Osteoblast (primary cell): Measurements from ENCODE around the gene LRP1B. TPM values are rescaled to one million over a fixed set of nuclear protein-coding genes. Genes with fewer than 3 reads are reported as not detected.

Experiments
- DNase-seq: peaks from one replicate; pipeline ENCODE4 v3.0.0; 2011; ENCODE audit warnings: low spot score, mixed read lengths; ENCODE audit not compliant: insufficient read length; ENCODE audit errors: missing footprints
- H2AFZ ChIP-seq: 2 replicates; pipeline ENCODE4 v1.6.0; 2011; ENCODE audit warnings: mild to moderate bottlenecking, low read length
- H3K27ac ChIP-seq: 2 replicates; pipeline ENCODE4 v1.5.1; 2011; ENCODE audit warnings: mild to moderate bottlenecking, low read depth, low read length, moderate library complexity
- H3K27me3 ChIP-seq: 2 replicates; pipeline ENCODE4 v1.6.0; 2012; ENCODE audit warnings: mild to moderate bottlenecking, control low read depth, inconsistent platforms, low read length, moderate library complexity; ENCODE audit not compliant: insufficient read depth
- H3K36me3 ChIP-seq: 2 replicates; pipeline ENCODE4 v1.5.1; 2011; ENCODE audit warnings: mild to moderate bottlenecking, low read length, control low read depth, moderate library complexity; ENCODE audit not compliant: insufficient read depth
- H3K4me1 ChIP-seq: 2 replicates; pipeline ENCODE4 v1.5.1; 2011; ENCODE audit warnings: mild to moderate bottlenecking, low read length, control low read depth, moderate library complexity; ENCODE audit not compliant: insufficient read depth
- H3K4me2 ChIP-seq: 2 replicates; pipeline ENCODE4 v1.6.0; 2011; ENCODE audit warnings: mild to moderate bottlenecking, low read length; ENCODE audit not compliant: insufficient read depth
- H3K4me3 ChIP-seq: fragments of 200-600 bp; sonication (generic); 3 replicates; pipeline ENCODE4 v1.5.1; 2012; ENCODE audit warnings: mild to moderate bottlenecking, low read length, inconsistent platforms; ENCODE audit not compliant: insufficient read depth
- H3K79me2 ChIP-seq: 2 replicates; pipeline ENCODE4 v1.6.0; 2012; ENCODE audit warnings: mild to moderate bottlenecking, low read length, control low read depth, inconsistent platforms; ENCODE audit not compliant: insufficient read depth
- H3K9me3 ChIP-seq: 2 replicates; pipeline ENCODE4 v1.5.1; 2011; ENCODE audit warnings: low read depth, low read length, control low read depth
- H4K20me1 ChIP-seq: 2 replicates; pipeline ENCODE4 v1.6.0; 2012; ENCODE audit warnings: mild to moderate bottlenecking, low read length, control low read depth; ENCODE audit not compliant: insufficient read depth
- CTCF ChIP-seq: IDR thresholded peaks from 2 replicates; pipeline ENCODE4 v1.5.1; 2011; ENCODE audit warnings: mild to moderate bottlenecking, low read depth, low read length, moderate library complexity; ENCODE audit errors: extremely low read depth
- total RNA-seq: library from RNA; depleted of rRNA; stranded (reverse); fragments of >200 nt; gene quantifications from 2 replicates; pipeline ENCODE4 v1.2.3, GENCODE V29; 2012

Gene LRP1B
- total RNA-seq, 1 donor = not detected

- H3K9me3 ChIP-seq = no peaks in the 10 kb centered on the region
- H3K4me1 ChIP-seq = no peaks in the 10 kb centered on the region
- no peaks in the 10 kb centered on the region for H3K79me2 ChIP-seq
- H4K20me1 ChIP-seq = no peaks in the 10 kb centered on the region
- H3K4me2 ChIP-seq = no peak overlapping the region
- H3K27ac ChIP-seq = no peak overlapping the region
- H3K36me3 ChIP-seq = no peaks in the 10 kb centered on the region
- H3K27me3 ChIP-seq = no peaks in the 10 kb centered on the region
- no peak for DNase-seq
- TF ChIP-seq CTCF = no peak
- H3K4me3 ChIP-seq = no peak overlapping the region
- no peak overlapping the region for H2AFZ ChIP-seq
Observed at GRCh38 chr2:141598982-141599381, 531.8 kb downstream of the LRP1B start.

- Histone ChIP-seq H3K79me2 (no peaks in the 10 kb centered on the region), H3K36me3 (no peaks in the 10 kb centered on the region), H3K27ac (no peak overlapping the region), H3K9me3 (peaks cover 2% of the 10 kb centered on the region), H3K4me1 (no peaks in the 10 kb centered on the region), H3K4me3 (no peak overlapping the region), H3K4me2 (no peak overlapping the region), H4K20me1 (no peaks in the 10 kb centered on the region), H2AFZ (no peak overlapping the region), H3K27me3 (no peaks in the 10 kb centered on the region)
- no peak for TF ChIP-seq CTCF
- no peak for DNase-seq
Observed at GRCh38 chr2:141595316-141595920, 535.4 kb downstream of the LRP1B start.

- DNase-seq = no peak
- H3K36me3 ChIP-seq = no peaks in the 10 kb centered on the region
- peaks cover 2% of the 10 kb centered on the region for H3K9me3 ChIP-seq
- H3K27me3 ChIP-seq = no peaks in the 10 kb centered on the region
- H3K4me3 ChIP-seq = no peak overlapping the region
- TF ChIP-seq CTCF = no peak
- no peak overlapping the region for H3K4me2 ChIP-seq
- H3K27ac ChIP-seq = no peak overlapping the region
- H3K79me2 ChIP-seq = no peaks in the 10 kb centered on the region
- no peak overlapping the region for H2AFZ ChIP-seq
- H4K20me1 ChIP-seq = no peaks in the 10 kb centered on the region
- no peaks in the 10 kb centered on the region for H3K4me1 ChIP-seq
Observed at GRCh38 chr2:141591787-141592186, 539.0 kb downstream of the LRP1B start.

GRCh38 chr2:141590620-141591019 lies 540.2 kb downstream of the LRP1B start:
- peaks cover 2% of the 10 kb centered on the region for H3K9me3 ChIP-seq

More at GRCh38 chr2:141590620-141591019, 540.2 kb downstream of the LRP1B start:
- Histone ChIP-seq H2AFZ (no peak overlapping the region), H3K27ac (no peak overlapping the region), H3K79me2 (no peaks in the 10 kb centered on the region), H3K4me2 (no peak overlapping the region), H3K4me3 (no peak overlapping the region), H3K36me3 (no peaks in the 10 kb centered on the region), H4K20me1 (no peaks in the 10 kb centered on the region), H3K4me1 (no peaks in the 10 kb centered on the region), H3K27me3 (no peaks in the 10 kb centered on the region)
- DNase-seq = no peak
- no peak for TF ChIP-seq CTCF
